Tracheal epithelial cell (primary cell): ENCODE results near the gene GATAD2A. TPM values are rescaled to one million over a fixed set of nuclear protein-coding genes. Genes with fewer than 3 reads are reported as not detected.

Experiments
- total RNA-seq: library from RNA; depleted of rRNA; stranded (reverse); fragments of >200 nt; gene quantifications from 2 replicates; pipeline ENCODE4 v1.2.1, GENCODE V29; 2014

The GATAD2A gene, protein sequence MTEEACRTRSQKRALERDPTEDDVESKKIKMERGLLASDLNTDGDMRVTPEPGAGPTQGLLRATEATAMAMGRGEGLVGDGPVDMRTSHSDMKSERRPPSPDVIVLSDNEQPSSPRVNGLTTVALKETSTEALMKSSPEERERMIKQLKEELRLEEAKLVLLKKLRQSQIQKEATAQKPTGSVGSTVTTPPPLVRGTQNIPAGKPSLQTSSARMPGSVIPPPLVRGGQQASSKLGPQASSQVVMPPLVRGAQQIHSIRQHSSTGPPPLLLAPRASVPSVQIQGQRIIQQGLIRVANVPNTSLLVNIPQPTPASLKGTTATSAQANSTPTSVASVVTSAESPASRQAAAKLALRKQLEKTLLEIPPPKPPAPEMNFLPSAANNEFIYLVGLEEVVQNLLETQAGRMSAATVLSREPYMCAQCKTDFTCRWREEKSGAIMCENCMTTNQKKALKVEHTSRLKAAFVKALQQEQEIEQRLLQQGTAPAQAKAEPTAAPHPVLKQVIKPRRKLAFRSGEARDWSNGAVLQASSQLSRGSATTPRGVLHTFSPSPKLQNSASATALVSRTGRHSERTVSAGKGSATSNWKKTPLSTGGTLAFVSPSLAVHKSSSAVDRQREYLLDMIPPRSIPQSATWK
- total RNA-seq: 36.0 and 61.7 TPM in 2 replicates

DNA sequence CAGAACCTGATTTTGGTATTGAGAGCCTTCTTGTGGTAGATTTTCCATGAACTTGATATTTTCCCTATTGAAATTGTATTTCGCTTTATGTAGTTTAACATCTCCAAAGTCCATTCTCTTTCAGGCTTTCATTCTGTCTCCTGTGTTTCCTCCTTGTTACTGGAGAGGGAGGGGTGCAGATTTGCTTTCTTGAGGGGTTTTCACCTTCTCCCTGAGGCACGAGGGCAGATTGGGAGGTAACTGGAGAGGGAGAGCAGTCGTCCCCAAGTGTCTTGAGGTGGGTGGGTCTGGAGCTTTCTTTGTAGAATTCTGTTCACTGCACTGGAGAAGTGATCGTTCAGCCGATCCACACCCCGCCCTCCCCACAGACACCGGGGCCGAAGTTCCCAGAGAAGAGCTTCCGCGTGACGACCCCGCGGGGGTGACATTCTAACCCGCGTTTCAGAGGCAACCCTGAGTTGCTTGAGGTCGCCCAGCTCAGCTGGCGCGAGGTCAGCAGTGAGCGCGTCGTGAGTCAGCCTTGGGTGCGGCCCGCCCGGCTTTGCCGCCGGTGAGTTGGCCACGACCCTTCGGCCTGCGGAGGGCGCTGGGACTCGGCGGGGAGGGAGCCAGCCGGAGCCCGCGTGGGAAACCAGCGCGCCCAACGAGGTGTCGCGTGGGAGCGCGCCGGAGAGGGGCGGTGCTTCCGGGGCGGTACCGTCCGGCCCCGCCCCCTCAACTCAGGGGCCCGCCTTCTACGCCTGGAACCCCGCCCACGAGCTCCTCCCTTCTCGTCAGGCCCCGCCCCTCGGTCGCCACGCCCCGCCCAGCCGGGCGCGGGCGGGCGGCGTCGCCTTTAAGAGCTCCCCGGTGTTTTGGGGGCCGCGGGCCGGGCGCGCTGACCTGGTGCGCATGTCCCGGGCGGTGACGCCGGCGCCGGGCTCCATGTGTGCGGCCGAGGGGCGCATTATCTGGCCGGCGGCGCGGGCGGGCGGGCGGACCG is at the start of gene GATAD2A:
Gene GATAD2A, plus strand, starts transcription at position 797 of the 982 bp plus-strand sequence. CDS start 59,671 bp downstream, outside the sequence.

DNA sequence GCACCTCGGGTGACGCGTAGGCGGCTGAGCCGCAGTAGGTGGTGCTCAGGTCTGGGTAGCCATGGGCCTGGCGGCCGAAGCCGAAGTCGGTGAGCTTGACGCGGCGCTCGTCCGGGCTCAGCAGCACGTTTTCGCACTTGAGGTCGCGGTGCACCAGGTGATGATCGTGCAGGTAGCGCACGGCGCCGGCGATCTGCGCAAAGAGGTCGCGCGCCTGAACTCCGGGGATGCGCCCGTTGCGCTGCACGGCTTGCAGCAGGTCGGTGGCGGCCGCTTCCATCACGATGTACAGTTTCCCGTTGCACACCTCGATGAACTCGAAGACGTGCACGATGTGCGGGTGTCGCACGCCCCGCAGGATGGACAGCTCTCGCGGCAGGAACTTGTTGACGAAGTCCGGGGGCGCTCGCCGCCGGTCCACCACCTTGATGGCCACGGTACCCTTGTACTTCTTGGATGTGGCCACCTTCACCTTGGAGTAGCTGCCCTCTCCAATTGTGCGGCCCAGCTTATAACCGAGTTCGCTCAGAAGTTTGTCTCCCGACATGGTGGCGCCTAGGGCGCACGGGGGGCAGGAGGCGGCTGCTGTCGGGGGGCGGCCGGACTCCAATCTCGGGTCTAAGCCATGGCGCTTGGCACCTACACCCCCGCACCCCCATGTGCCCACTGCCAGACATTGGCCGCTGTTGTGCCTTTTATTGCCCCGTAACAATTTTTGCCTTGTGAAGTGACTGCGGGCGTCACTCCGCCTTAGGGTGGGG is 109.6 kb downstream of the GATAD2A start, which contains the start of gene TSSK6:
Gene TSSK6, minus strand, starts transcription at position 668 of the 761 bp plus-strand sequence. Its CDS starts 121 bp downstream, at position 547.

DNA sequence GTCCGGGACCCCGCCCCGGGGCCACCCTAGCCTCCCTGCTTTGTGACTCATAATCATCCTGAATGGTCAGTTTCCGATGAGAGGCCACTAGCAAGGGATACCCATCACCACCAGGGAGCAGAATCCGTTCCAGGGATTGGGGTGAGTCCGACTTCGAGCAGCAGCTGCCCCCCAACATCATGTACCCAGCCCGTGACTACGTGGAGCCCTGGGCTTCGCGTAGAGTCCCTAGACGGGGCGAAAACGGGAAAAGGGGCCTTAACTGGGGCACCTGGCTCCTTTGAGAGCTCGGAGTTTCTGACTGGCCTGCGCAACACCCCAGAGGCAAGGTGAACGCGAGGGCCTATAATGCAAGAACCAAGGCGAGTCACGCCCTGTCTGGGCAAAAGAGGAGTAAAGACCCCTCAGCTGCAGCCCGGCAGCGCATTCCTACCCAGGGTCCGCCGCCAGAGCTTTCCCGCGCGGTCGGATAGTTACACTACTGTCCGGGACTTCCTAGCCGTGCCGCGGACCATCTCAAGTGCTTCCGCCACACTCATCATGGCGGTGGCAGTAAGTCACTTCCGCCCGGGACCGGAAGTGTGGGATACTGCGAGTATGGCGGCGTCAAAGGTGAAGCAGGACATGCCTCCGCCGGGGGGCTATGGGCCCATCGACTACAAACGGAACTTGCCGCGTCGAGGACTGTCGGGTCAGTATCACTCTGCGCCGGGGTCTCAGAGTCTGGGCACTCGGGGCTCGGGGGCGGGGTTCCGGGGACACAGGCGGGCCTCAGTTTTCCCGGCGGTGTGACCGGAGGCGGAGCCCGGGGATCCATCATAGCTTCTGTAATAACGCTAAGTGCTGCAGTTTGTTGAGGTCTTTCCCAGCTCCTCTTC is 110.4 kb downstream of the GATAD2A start, which contains the start of gene NDUFA13:
Gene NDUFA13, plus strand, starts transcription at position 584 of the 878 bp plus-strand sequence. Its CDS starts 14 bp downstream, at position 598.

DNA sequence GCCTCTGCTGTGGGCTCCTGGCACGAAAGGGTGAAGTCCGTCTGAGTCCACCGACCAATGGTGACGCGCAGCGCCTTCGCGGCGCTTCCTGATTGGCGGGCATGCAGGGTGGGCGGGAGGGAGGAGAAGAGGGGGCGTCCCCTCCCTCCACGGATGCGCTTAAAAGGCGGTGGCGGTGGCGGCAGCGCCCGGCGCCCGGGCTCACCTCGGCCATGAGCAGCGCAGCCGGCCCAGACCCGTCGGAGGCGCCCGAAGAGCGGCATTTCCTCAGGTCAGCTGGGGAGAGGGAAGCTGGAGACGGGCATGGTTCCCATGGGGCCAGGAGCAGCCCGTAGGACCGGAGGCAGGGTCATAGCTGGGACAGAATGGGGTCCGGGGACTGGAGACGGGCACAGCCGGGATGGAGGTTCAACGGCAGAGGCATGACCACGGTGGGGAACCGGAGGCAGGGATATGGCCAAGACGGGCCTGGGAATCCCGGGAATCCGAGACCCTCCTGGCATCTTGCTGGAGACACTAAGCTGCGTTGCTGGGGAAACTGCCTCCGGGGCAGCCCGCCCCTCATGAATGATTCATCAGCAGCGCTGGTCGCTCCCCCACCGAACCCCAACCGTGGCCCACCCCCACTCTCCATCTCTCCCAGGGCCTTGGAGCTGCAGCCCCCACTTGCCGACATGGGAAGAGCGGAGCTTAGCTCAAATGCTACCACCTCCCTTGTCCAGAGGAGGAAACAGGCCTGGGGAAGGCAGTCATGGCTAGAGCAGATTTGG is 123.4 kb downstream of the GATAD2A start, which contains the start of gene YJEFN3:
Gene YJEFN3, plus strand, starts transcription at position 191 of the 770 bp plus-strand sequence. Its CDS starts 22 bp downstream, at position 213.

DNA sequence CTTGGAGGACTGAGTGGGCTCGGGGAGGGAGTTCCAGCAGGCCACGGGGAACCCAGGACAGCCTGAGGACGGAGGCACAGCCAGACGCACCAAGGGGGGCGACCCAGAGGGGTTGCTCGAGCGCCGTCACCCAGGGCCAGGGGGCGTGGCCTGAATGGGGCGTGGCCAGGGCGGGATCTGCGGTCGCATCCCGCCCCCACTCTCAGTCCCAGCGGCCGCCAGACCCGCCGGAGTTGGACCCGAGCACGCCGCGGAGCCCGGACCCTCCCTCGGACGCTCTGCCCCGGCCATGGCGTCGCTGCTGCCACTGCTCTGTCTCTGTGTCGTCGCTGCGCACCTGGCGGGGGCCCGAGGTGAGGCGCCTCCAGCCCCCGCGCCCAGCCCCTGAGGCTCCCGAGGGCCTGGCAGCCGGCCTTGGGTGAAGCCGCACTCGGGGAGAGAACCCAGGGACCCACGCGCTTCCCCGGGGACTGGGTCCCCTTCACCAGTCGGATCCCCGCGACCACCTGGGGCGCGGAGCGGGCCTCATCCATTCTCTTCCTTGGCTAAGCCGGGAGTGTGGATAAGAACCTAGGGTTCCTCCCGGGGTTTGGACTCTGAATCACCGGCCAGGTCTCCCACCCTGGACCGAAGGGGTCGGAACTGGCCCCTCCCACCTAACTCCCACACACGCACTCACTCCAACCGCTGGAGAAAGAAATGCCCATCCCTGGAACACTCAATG is 132.7 kb downstream of the GATAD2A start, which contains the start of gene CILP2:
Gene CILP2, plus strand, starts transcription at position 205 of the 724 bp plus-strand sequence. Its CDS starts 85 bp downstream, at position 290.

Other genes starting within 250 kb of the GATAD2A start
- gene MEF2B, start 235.4 kb upstream of the GATAD2A start, total RNA-seq: 0.21 TPM in 1 of 2 replicates, not detected in the other
- gene BORCS8, start 213.5 kb upstream of the GATAD2A start, total RNA-seq: 6.6 and 13.0 TPM in 2 replicates
- 45.4 and 93.0 TPM in 2 replicates for gene RFXANK, start 213.4 kb upstream of the GATAD2A start, total RNA-seq
- gene NR2C2AP, start 202.3 kb upstream of the GATAD2A start, total RNA-seq: 27.2 and 28.8 TPM in 2 replicates
- gene NCAN, start 193.7 kb upstream of the GATAD2A start, total RNA-seq: not detected in 2 replicates
- gene TM6SF2, start 132.4 kb upstream of the GATAD2A start, total RNA-seq: not detected in 2 replicates
- gene SUGP1, start 85.2 kb upstream of the GATAD2A start, total RNA-seq: 10.2 and 15.9 TPM in 2 replicates
- gene MAU2, start 84.8 kb upstream of the GATAD2A start, total RNA-seq: 23.4 and 25.3 TPM in 2 replicates
- 1.7 and 2.8 TPM in 2 replicates for gene TSSK6, start 109.9 kb downstream of the GATAD2A start, total RNA-seq
- gene NDUFA13, start 110.5 kb downstream of the GATAD2A start, total RNA-seq: 103 and 142 TPM in 2 replicates
- 0.64 and 0.72 TPM in 2 replicates for gene YJEFN3, start 123.2 kb downstream of the GATAD2A start, total RNA-seq
- gene CILP2, start 132.6 kb downstream of the GATAD2A start, total RNA-seq: 0.21 and 0.24 TPM in 2 replicates
- gene PBX4, start 213.0 kb downstream of the GATAD2A start, total RNA-seq: 0.21 and 0.96 TPM in 2 replicates
- gene LPAR2, start 222.5 kb downstream of the GATAD2A start, total RNA-seq: 4.9 and 6.3 TPM in 2 replicates
- gene GMIP, start 238.0 kb downstream of the GATAD2A start, total RNA-seq: 6.0 and 6.6 TPM in 2 replicates